ENCODE results near the gene SERP1. TPM values are rescaled to one million over a fixed set of nuclear protein-coding genes. Genes with fewer than 3 reads are reported as not detected.

Gene SERP1
- total RNA-seq (2014; rRNA removed; shearing (Covaris generic)), result 144 and 167 TPM in 2 replicates
- 138 and 154 TPM in 2 replicates for polyA plus RNA-seq (2014; cell fraction: nucleus; rRNA removed)

GRCh38 chr3:150546226-150547044 is at the start of gene SERP1, which contains the start of gene EIF2A:
SERP1 (minus strand) TSS chr3:150546496; CDS start chr3:150546135, 361 bp downstream.
EIF2A (plus strand) TSS chr3:150546787; CDS start chr3:150546803, 16 bp downstream.
- DNase-seq (ENCODE audit: extremely low read depth, low read depth), result peak; percentile 97

- DNase-seq (ENCODE audit: extremely low read depth, low read depth), result no peak
These were observed 47.9 kb upstream of the SERP1 start for GRCh38 chr3:150594150-150594549.

- no peak for DNase-seq (ENCODE audit: extremely low read depth, low read depth)
These were observed 43.5 kb upstream of the SERP1 start for GRCh38 chr3:150589759-150590158.

GRCh38 chr3:150588027-150588830 is 41.9 kb upstream of the SERP1 start:
- DNase-seq (ENCODE audit: extremely low read depth, low read depth), result no peak

GRCh38 chr3:150583028-150583427 is 36.7 kb upstream of the SERP1 start:
- DNase-seq (ENCODE audit: extremely low read depth, low read depth), result no peak

- DNase-seq (ENCODE audit: extremely low read depth, low read depth), result no peak
These were observed 36.3 kb upstream of the SERP1 start for GRCh38 chr3:150582620-150583019.

GRCh38 chr3:150581174-150581573 is 34.9 kb upstream of the SERP1 start:
- DNase-seq (ENCODE audit: extremely low read depth, low read depth), result no peak

GRCh38 chr3:150577855-150578254 is 31.6 kb upstream of the SERP1 start:
- no peak for DNase-seq (ENCODE audit: extremely low read depth, low read depth)

- DNase-seq (ENCODE audit: extremely low read depth, low read depth), result no peak
These were observed 21.0 kb upstream of the SERP1 start for GRCh38 chr3:150567328-150567727.

- no peak for DNase-seq (ENCODE audit: extremely low read depth, low read depth)
These were observed 17.9 kb upstream of the SERP1 start for GRCh38 chr3:150564243-150564642.

- DNase-seq (ENCODE audit: extremely low read depth, low read depth), result no peak
These were observed 11.4 kb upstream of the SERP1 start for GRCh38 chr3:150557725-150558124.

GRCh38 chr3:150556792-150557191 is 10.5 kb upstream of the SERP1 start:
- DNase-seq (ENCODE audit: extremely low read depth, low read depth), result no peak

- DNase-seq (ENCODE audit: extremely low read depth, low read depth), result no peak
These were observed 9.7 kb upstream of the SERP1 start for GRCh38 chr3:150555859-150556436.

- no peak for DNase-seq (ENCODE audit: extremely low read depth, low read depth)
These were observed 897 bp upstream of the SERP1 start for GRCh38 chr3:150547045-150547741.

GRCh38 chr3:150545419-150546225 is 674 bp downstream of the SERP1 start:
- DNase-seq (ENCODE audit: extremely low read depth, low read depth), result peak; percentile 8

GRCh38 chr3:150544726-150545125 is 1.6 kb downstream of the SERP1 start:
- no peak for DNase-seq (ENCODE audit: extremely low read depth, low read depth)

GRCh38 chr3:150544041-150544440 is 2.3 kb downstream of the SERP1 start:
- DNase-seq (ENCODE audit: extremely low read depth, low read depth), result no peak

GRCh38 chr3:150543531-150543930 is 2.8 kb downstream of the SERP1 start:
- no peak for DNase-seq (ENCODE audit: extremely low read depth, low read depth)

- DNase-seq (ENCODE audit: extremely low read depth, low read depth), result no peak
These were observed 3.2 kb downstream of the SERP1 start for GRCh38 chr3:150543128-150543527.

GRCh38 chr3:150540991-150541390 is 5.3 kb downstream of the SERP1 start:
- no peak for DNase-seq (ENCODE audit: extremely low read depth, low read depth)

All from NCI-H460 (cell line).